A549 (cell line): ENCODE data around the gene MAP3K2. TPM values are rescaled to one million over a fixed set of nuclear protein-coding genes. Genes with fewer than 3 reads are reported as not detected.

Experiments
- ATAC-seq, 2 experiments: fragments of 200-7000 bp in 1 of 2; fragments of >200 bp in 1 of 2; cut with Nextera tagmentation in 1 of 2; cut with Tn5 transposase in 1 of 2; 3 replicates each; pipeline versions ENCODE4 v1.8.0 to v1.9.1; 2018 to 2020; ENCODE audit warnings: mild to moderate bottlenecking in 1 of 2, moderate library complexity in 1 of 2
- CTCF ChIA-PET: fragments of 300-600 bp; sonication (Branson Sonifier 250); formaldehyde crosslinking; extraction: SDS; loops from one replicate; lab custom pipeline; 2021; ENCODE audit warnings: antibody characterized with exemption, inconsistent platforms; lab: Yijun Ruan, JAX
- POLR2A ChIA-PET: fragments of 350-600 bp; formaldehyde crosslinking; extraction: SDS; loops from one replicate; lab custom pipeline; 2021; ENCODE audit warnings: antibody characterized with exemption, inconsistent platforms; lab: Yijun Ruan, JAX
- DNase-seq, 2 experiments: peaks; one replicate each; pipeline versions ENCODE4 v3.0.0 to v3.0.0-alpha.2; 2011 to 2016; ENCODE audit warnings: low read depth in 1 of 2, low spot score in 1 of 2
- FAIRE-seq: peaks from 2 replicates; lab custom pipeline; 2011; peaks lifted over from hg19 to GRCh38; lab: Jason Lieb, UNC
- H3K27ac ChIP-seq, 2 experiments: fragments of >200 bp; sonication (Bioruptor Twin); formaldehyde crosslinking; 3 replicates each; pipeline ENCODE4 v1.5.1; 2016 to 2017
- H3K4me1 ChIP-seq: fragments of >200 bp; sonication (Bioruptor Twin); formaldehyde crosslinking; 3 replicates; pipeline ENCODE4 v1.6.1; 2016
- H3K4me2 ChIP-seq: fragments of >200 bp; sonication (Bioruptor Twin); formaldehyde crosslinking; 3 replicates; pipeline ENCODE4 v1.6.1; 2016
- H3K4me3 ChIP-seq: fragments of >200 bp; sonication (Bioruptor Twin); formaldehyde crosslinking; 3 replicates; pipeline ENCODE4 v1.5.1; 2016
- H3K9me3 ChIP-seq: fragments of >200 bp; sonication (Bioruptor Twin); formaldehyde crosslinking; 3 replicates; pipeline ENCODE4 v1.6.1; 2016
- ATOH8 ChIP-seq: fragments of 250-450 bp; sonication (Bioruptor Pico); IDR thresholded peaks from 2 replicates; pipeline ENCODE4 v1.5.0; 2020; ENCODE audit warnings: low read depth, mild to moderate bottlenecking, moderate library complexity
- BHLHE40 ChIP-seq: IDR thresholded peaks from 2 replicates; pipeline ENCODE4 v1.6.1; 2012; ENCODE audit warnings: low read depth, low read length, inconsistent platforms
- CBX2 ChIP-seq: fragments of 200-600 bp; sonication (generic); IDR thresholded peaks from 2 replicates; pipeline ENCODE4 v1.6.1; 2016; ENCODE audit warnings: low read depth, mild to moderate bottlenecking, borderline replicate concordance
- E2F6 ChIP-seq: IDR thresholded peaks from 2 replicates; pipeline ENCODE4 v1.6.1; 2012; ENCODE audit warnings: low read depth, borderline replicate concordance
- EHF ChIP-seq: fragments of 250-450 bp; sonication (Bioruptor Pico); IDR thresholded peaks from 2 replicates; pipeline ENCODE4 v1.5.0; 2020; ENCODE audit warnings: mild to moderate bottlenecking
- EP300 ChIP-seq, 2 experiments: fragments of >200 bp; sonication (Bioruptor Twin); formaldehyde crosslinking; IDR thresholded peaks; 2 replicates in 1 of 2; 3 replicates in 1 of 2; pipeline ENCODE4 v1.6.1; 2016 to 2017
- ESRRA ChIP-seq: fragments of 150-350 bp; IDR thresholded peaks from 2 replicates; pipeline ENCODE4 v1.6.1; 2014; ENCODE audit warnings: mild to moderate bottlenecking, low read length, borderline replicate concordance
- FOXS1 ChIP-seq: fragments of 250-450 bp; sonication (Bioruptor Pico); IDR thresholded peaks from 2 replicates; pipeline ENCODE4 v1.5.0; 2020; ENCODE audit warnings: mild to moderate bottlenecking, moderate library complexity
- HES2 ChIP-seq: fragments of >200 bp; sonication (Bioruptor Twin); formaldehyde crosslinking; IDR thresholded peaks from 2 replicates; pipeline ENCODE4 v1.6.1; 2016
- HEYL ChIP-seq: fragments of 250-450 bp; sonication (Bioruptor Pico); IDR thresholded peaks from 2 replicates; pipeline ENCODE4 v1.8.0; 2021; ENCODE audit warnings: mild to moderate bottlenecking, moderate library complexity
- HMGXB4 ChIP-seq: fragments of 250-450 bp; sonication (Bioruptor Pico); IDR thresholded peaks from 2 replicates; pipeline ENCODE4 v1.5.0; 2021; ENCODE audit warnings: mild to moderate bottlenecking, moderate library complexity, borderline replicate concordance
- HOXA7 ChIP-seq: fragments of 250-450 bp; sonication (Bioruptor Pico); IDR thresholded peaks from 2 replicates; pipeline ENCODE4 v1.5.0; 2020; ENCODE audit warnings: mild to moderate bottlenecking, moderate library complexity
- HOXB5 ChIP-seq: fragments of 250-450 bp; sonication (Bioruptor Pico); IDR thresholded peaks from 2 replicates; pipeline ENCODE4 v1.5.0; 2020; ENCODE audit warnings: mild to moderate bottlenecking, moderate library complexity
- MAX ChIP-seq: IDR thresholded peaks from 2 replicates; pipeline ENCODE4 v1.6.1; 2012
- MAZ ChIP-seq: fragments of 150-350 bp; IDR thresholded peaks from 2 replicates; pipeline ENCODE4 v1.6.1; 2014; ENCODE audit warnings: antibody characterized with exemption, low read depth, low read length, borderline replicate concordance
- MYC ChIP-seq: IDR thresholded peaks from 2 replicates; pipeline ENCODE4 v1.6.1; 2012; ENCODE audit warnings: mild to moderate bottlenecking, inconsistent platforms, low read length, improper control_type of control experiment, borderline replicate concordance
- NFE2L2 ChIP-seq: fragments of 150-350 bp; conservative IDR thresholded peaks from 2 replicates; pipeline ENCODE4 v1.6.1; 2014; ENCODE audit warnings: low read length
- NR3C1 ChIP-seq: fragments of >200 bp; sonication (Bioruptor Twin); formaldehyde crosslinking; IDR thresholded peaks from 3 replicates; pipeline ENCODE4 v1.6.1; 2017
- PHF8 ChIP-seq: fragments of 200-600 bp; sonication (generic); IDR thresholded peaks from 2 replicates; pipeline ENCODE4 v1.6.1; 2016; ENCODE audit warnings: low read depth, mild to moderate bottlenecking, antibody characterized with exemption, moderate library complexity, borderline replicate concordance
- RARB ChIP-seq: fragments of 250-450 bp; sonication (Bioruptor Pico); IDR thresholded peaks from 2 replicates; pipeline ENCODE4 v1.8.0; 2021; ENCODE audit warnings: mild to moderate bottlenecking, moderate library complexity
- RFX5 ChIP-seq: fragments of 450-650 bp; IDR thresholded peaks from 2 replicates; pipeline ENCODE4 v1.7.1; 2014; ENCODE audit warnings: antibody characterized with exemption, mild to moderate bottlenecking, moderate library complexity
- RNF2 ChIP-seq: fragments of 200-600 bp; sonication (generic); IDR thresholded peaks from 2 replicates; pipeline ENCODE4 v1.6.1; 2016; ENCODE audit warnings: low read depth, mild to moderate bottlenecking, antibody characterized with exemption, moderate library complexity, borderline replicate concordance
- SREBF2 ChIP-seq: fragments of 450-650 bp; IDR thresholded peaks from 2 replicates; pipeline ENCODE4 v1.6.1; 2014; ENCODE audit warnings: mild to moderate bottlenecking, moderate library complexity
- TFCP2L1 ChIP-seq: fragments of 250-450 bp; sonication (Bioruptor Pico); IDR thresholded peaks from 2 replicates; pipeline ENCODE4 v1.5.0; 2021; ENCODE audit warnings: mild to moderate bottlenecking
- TP53 ChIP-seq: fragments of 250-450 bp; sonication (Bioruptor Pico); IDR thresholded peaks from 2 replicates; pipeline ENCODE4 v1.5.0; 2021; ENCODE audit warnings: mild to moderate bottlenecking, moderate library complexity
- USF2 ChIP-seq: fragments of 450-650 bp; IDR thresholded peaks from 2 replicates; pipeline ENCODE4 v1.6.1; 2014; ENCODE audit warnings: antibody characterized with exemption
- ZC3H11A ChIP-seq: fragments of 450-650 bp; IDR thresholded peaks from 2 replicates; pipeline ENCODE4 v1.6.1; 2014; ENCODE audit warnings: antibody characterized with exemption, mild to moderate bottlenecking
- ZFP36 ChIP-seq: fragments of 450-650 bp; IDR thresholded peaks from 2 replicates; pipeline ENCODE4 v1.6.1; 2014; ENCODE audit warnings: borderline replicate concordance; ENCODE audit not compliant: partially characterized antibody
- WGBS: methylation state at CpG from one replicate; pipeline ENCODE4 v1.1.6; 2017; ENCODE audit errors: missing lambda C conversion rate; 5-methylcytosine and 5-hydroxymethylcytosine counted together
- polyA plus RNA-seq, 4 experiments: library from polyadenylated mRNA; depleted of rRNA in 3 of 4; stranded (reverse); fragments of >200 nt; fragmentation: RNase III in 1 of 4; extraction: RNeasy Plus Mini Kit Qiagen cat#74134 plus additional on column Dnase treatment in 1 of 4; gene quantifications; 2 replicates in 3 of 4; 3 replicates in 1 of 4; pipeline ENCODE4 v1.2.3, GENCODE V29; 2011 to 2017

Gene MAP3K2
- polyA plus RNA-seq, 2 of the 4 experiments (the other 2 are of a cell fraction): 12.3 to 29.7 TPM

- ChIA-PET POLR2A (no interaction called here), CTCF (interaction anchor here (1.1 kb wide), 1 partner anchor 10 kb away, joined by 3 read pairs; no protein-coding TSS in a partner anchor)
- FAIRE-seq (no peak), DNase-seq (no peak), ATAC-seq (no peak)
- Histone ChIP-seq H3K4me1 (peaks cover 16% of the 10 kb centered on the region), H3K4me3 (no peak overlapping the region), H3K9me3 (no peaks in the 10 kb centered on the region), H3K4me2 (no peak overlapping the region)
- WGBS: 93% methylated on average over 6 of the region's 6 CpGs
- TF ChIP-seq HOXB5 (CRISPR knock-in tag) (no peak), FOXS1 (CRISPR knock-in tag) (no peak), HES2 (no peak), PHF8 (no peak), E2F6 (no peak), HMGXB4 (CRISPR knock-in tag) (no peak), NR3C1 (no peak), HEYL (CRISPR knock-in tag) (no peak), MYC (no peak), SREBF2 (no peak), TFCP2L1 (no peak), RFX5 (no peak), HOXA7 (CRISPR knock-in tag) (no peak), RNF2 (no peak), TP53 (CRISPR knock-in tag) (no peak), ESRRA (no peak), MAZ (no peak), CBX2 (no peak), MAX (no peak), ZC3H11A (no peak)
- TF ChIP-seq, all 56 proteins: peak for 0
- H3K27ac ChIP-seq: no peak overlapping the region
These were observed 132.1 kb downstream of the MAP3K2 start for GRCh38 chr2:127255721-127256120.

- no peak overlapping the region for H3K4me3 ChIP-seq
- H3K27ac ChIP-seq: no peak overlapping the region
- no peak for ATAC-seq
- POLR2A ChIA-PET: no interaction called here
- no peaks in the 10 kb centered on the region for H3K9me3 ChIP-seq
- CTCF ChIA-PET: no interaction called here
- no peak for DNase-seq
- H3K4me2 ChIP-seq: no peak overlapping the region
- FAIRE-seq: no peak
- TF ChIP-seq CBX2 (no peak), EHF (CRISPR knock-in tag) (no peak), NFE2L2 (no peak), HEYL (CRISPR knock-in tag) (no peak), EP300 (IDR thresholded peaks at IDR 0.05) (no peak), RARB (no peak), ZFP36 (no peak), ZC3H11A (no peak), BHLHE40 (no peak), ATOH8 (CRISPR knock-in tag) (no peak), USF2 (no peak), MYC (no peak), TFCP2L1 (no peak), HOXB5 (CRISPR knock-in tag) (no peak), HOXA7 (CRISPR knock-in tag) (no peak)
- WGBS: 81% methylated on average over 2 of the region's 2 CpGs
- H3K4me1 ChIP-seq: peaks cover 16% of the 10 kb centered on the region
These were observed 132.6 kb downstream of the MAP3K2 start for GRCh38 chr2:127255146-127255545.
